ENCODE measurements around the gene SEBOX. TPM values are rescaled to one million over a fixed set of nuclear protein-coding genes. Genes with fewer than 3 reads are reported as not detected.
A peak's percentile ranks its signal among the peaks of the same experiment; 100 is the strongest.

SEBOX gene
- total RNA-seq, 2 donors from 2014 or later = not detected

GRCh38 chr17:28327709-28328108 is 37.3 kb downstream of the SEBOX start:
- H3K9me3 Mint-ChIP-seq = no peaks in the 10 kb centered on the region
- H3K9ac ChIP-seq (ENCODE audit: extremely low read depth, low read length, poor library complexity, severe bottlenecking) = no peak overlapping the region
- H3K27me3 ChIP-seq (ENCODE audit: control insufficient read depth, insufficient read depth, low read length, poor library complexity, severe bottlenecking) = no peaks in the 10 kb centered on the region
- DNase-seq = peak; percentile 23
- H3K9me3 ChIP-seq (ENCODE audit: control insufficient read depth, low read length) = no peaks in the 10 kb centered on the region
- H3K4me1 ChIP-seq (ENCODE audit: control insufficient read depth, insufficient read depth, low read length) = peaks cover 16% of the 10 kb centered on the region
- H3K4me3 Mint-ChIP-seq = no peak overlapping the region
- no peak overlapping the region for H3K27ac ChIP-seq (ENCODE audit: low read depth, low read length)
- WGBS, 2 experiments (ENCODE audit: insufficient coverage in 1 of 2, insufficient read length in 1 of 2) = 90 to 95% methylated on average over 2 to 3 of the region's 3 CpGs
- H3K36me3 ChIP-seq (ENCODE audit: control insufficient read depth, insufficient read depth, low read length) = peaks cover 44% of the 10 kb centered on the region
- no peak overlapping the region for H3K4me3 ChIP-seq (ENCODE audit: low read length)
- peaks cover 41% of the 10 kb centered on the region for H3K36me3 Mint-ChIP-seq (ENCODE audit: low read depth)
- TF ChIP-seq CTCF (conservative IDR thresholded peaks at IDR 0.05) = no peak
- peaks cover 21% of the 10 kb centered on the region for H3K4me1 Mint-ChIP-seq
- H3K27ac Mint-ChIP-seq = peak overlapping the region; percentile 5
- no peaks in the 10 kb centered on the region for H3K27me3 Mint-ChIP-seq (ENCODE audit: insufficient read depth)

GRCh38 chr17:28327031-28327607 is 37.9 kb downstream of the SEBOX start:
- DNase-seq = peak; percentile 18
- no peak overlapping the region for H3K27ac Mint-ChIP-seq
- peaks cover 44% of the 10 kb centered on the region for H3K36me3 ChIP-seq (ENCODE audit: control insufficient read depth, insufficient read depth, low read length)
- H3K9me3 ChIP-seq (ENCODE audit: control insufficient read depth, low read length) = no peaks in the 10 kb centered on the region
- no peak overlapping the region for H3K9ac ChIP-seq (ENCODE audit: extremely low read depth, low read length, poor library complexity, severe bottlenecking)
- no peaks in the 10 kb centered on the region for H3K27me3 Mint-ChIP-seq (ENCODE audit: insufficient read depth)
- no peaks in the 10 kb centered on the region for H3K27me3 ChIP-seq (ENCODE audit: control insufficient read depth, insufficient read depth, low read length, poor library complexity, severe bottlenecking)
- peaks cover 24% of the 10 kb centered on the region for H3K4me1 Mint-ChIP-seq
- H3K4me3 ChIP-seq (ENCODE audit: low read length) = no peak overlapping the region
- H3K4me3 Mint-ChIP-seq = no peak overlapping the region
- no peak overlapping the region for H3K27ac ChIP-seq (ENCODE audit: low read depth, low read length)
- peaks cover 16% of the 10 kb centered on the region for H3K4me1 ChIP-seq (ENCODE audit: control insufficient read depth, insufficient read depth, low read length)
- WGBS, 2 experiments (ENCODE audit: insufficient coverage in 1 of 2, insufficient read length in 1 of 2) = 95 to 98% methylated on average over 8 of the region's 9 CpGs
- TF ChIP-seq CTCF (conservative IDR thresholded peaks at IDR 0.05) = no peak
- H3K36me3 Mint-ChIP-seq (ENCODE audit: low read depth) = peaks cover 45% of the 10 kb centered on the region
- no peaks in the 10 kb centered on the region for H3K9me3 Mint-ChIP-seq

GRCh38 chr17:28326114-28326513 is 38.9 kb downstream of the SEBOX start:
- peaks cover 44% of the 10 kb centered on the region for H3K36me3 ChIP-seq (ENCODE audit: control insufficient read depth, insufficient read depth, low read length)
- Mint-ChIP-seq H3K27me3 (ENCODE audit: insufficient read depth) (no peaks in the 10 kb centered on the region), H3K27ac (peak overlapping the region; percentile 52), H3K36me3 (ENCODE audit: low read depth) (peaks cover 48% of the 10 kb centered on the region), H3K9me3 (no peaks in the 10 kb centered on the region), H3K4me3 (no peak overlapping the region), H3K4me1 (peaks cover 32% of the 10 kb centered on the region)
- 93 to 100% methylated on average over 1 to 7 of the region's 7 CpGs for WGBS, 2 experiments (ENCODE audit: insufficient coverage in 1 of 2, insufficient read length in 1 of 2)
- H3K4me1 ChIP-seq (ENCODE audit: control insufficient read depth, insufficient read depth, low read length) = peaks cover 16% of the 10 kb centered on the region
- no peak overlapping the region for H3K9ac ChIP-seq (ENCODE audit: extremely low read depth, low read length, poor library complexity, severe bottlenecking)
- DNase-seq = peak; percentile 26
- H3K4me3 ChIP-seq (ENCODE audit: low read length) = no peak overlapping the region
- no peak overlapping the region for H3K27ac ChIP-seq (ENCODE audit: low read depth, low read length)
- H3K9me3 ChIP-seq (ENCODE audit: control insufficient read depth, low read length) = no peaks in the 10 kb centered on the region
- H3K27me3 ChIP-seq (ENCODE audit: control insufficient read depth, insufficient read depth, low read length, poor library complexity, severe bottlenecking) = no peaks in the 10 kb centered on the region
- TF ChIP-seq CTCF (conservative IDR thresholded peaks at IDR 0.05) = no peak

Measured in endodermal cell (in vitro differentiated cells).